Parathyroid adenoma (tissue), 2 donors: Measurements from ENCODE around the gene CXXC5.

Experiments
- H2AFZ ChIP-seq: fragments of 300-600 bp; sonication (generic); one replicate; pipeline ENCODE4 v1.7.0; 2017; ENCODE audit warnings: antibody characterized with exemption, mild to moderate bottlenecking
- H3K27ac ChIP-seq: fragments of 300-600 bp; sonication (generic); one replicate; pipeline ENCODE4 v1.7.0; 2017
- H3K27me3 ChIP-seq: fragments of 300-600 bp; sonication (generic); one replicate; pipeline ENCODE4 v1.7.0; 2017; ENCODE audit warnings: low read length; ENCODE audit not compliant: control insufficient read depth, insufficient read depth
- H3K36me3 ChIP-seq: fragments of 300-600 bp; sonication (generic); one replicate; pipeline ENCODE4 v1.7.0; 2017; ENCODE audit warnings: low read length; ENCODE audit not compliant: control insufficient read depth, insufficient read depth
- H3K4me1 ChIP-seq: fragments of 300-600 bp; sonication (generic); one replicate; pipeline ENCODE4 v1.7.0; 2017; ENCODE audit warnings: control low read depth
- H3K4me2 ChIP-seq: fragments of 300-600 bp; sonication (generic); one replicate; pipeline ENCODE4 v1.7.0; 2017; ENCODE audit warnings: low read length
- H3K4me3 ChIP-seq: fragments of 300-600 bp; sonication (generic); one replicate; pipeline ENCODE4 v1.7.0; 2017; ENCODE audit warnings: low read depth, low read length
- H3K79me2 ChIP-seq: fragments of 300-600 bp; sonication (generic); one replicate; pipeline ENCODE4 v1.7.0; 2017; ENCODE audit warnings: control low read depth
- H3K9ac ChIP-seq: fragments of 300-600 bp; sonication (generic); one replicate; pipeline ENCODE4 v1.7.0; 2017; ENCODE audit warnings: mild to moderate bottlenecking
- H3K9me3 ChIP-seq: fragments of 300-600 bp; sonication (generic); one replicate; pipeline ENCODE4 v1.7.0; 2017; ENCODE audit warnings: low read length; ENCODE audit not compliant: control insufficient read depth
- CTCF ChIP-seq: fragments of 300-600 bp; sonication (generic); IDR thresholded peaks from one replicate; pipeline ENCODE4 v1.7.0; 2017; ENCODE audit warnings: antibody characterized with exemption, mild to moderate bottlenecking
- donor health status: primary hyperparathyroidism.

CXXC5 gene

GRCh38 chr5:139651043-139651834 is 3.1 kb downstream of the CXXC5 start:
- Histone ChIP-seq H3K4me1 (peaks cover 57% of the 10 kb centered on the region), H3K27me3 (no peaks in the 10 kb centered on the region), H3K36me3 (no peaks in the 10 kb centered on the region), H3K9ac (no peak overlapping the region), H3K4me2 (peak overlapping the region; percentile 93), H3K4me3 (peak overlapping the region; percentile 80), H2AFZ (no peak overlapping the region), H3K79me2 (peaks cover 40% of the 10 kb centered on the region), H3K27ac (peak overlapping the region; percentile 92), H3K9me3 (no peaks in the 10 kb centered on the region)
- no peak for TF ChIP-seq CTCF

GRCh38 chr5:139651853-139652787 is 4.0 kb downstream of the CXXC5 start:
- no peak overlapping the region for H3K9ac ChIP-seq
- no peaks in the 10 kb centered on the region for H3K36me3 ChIP-seq
- peak overlapping the region; percentile 33 for H3K4me3 ChIP-seq
- peak overlapping the region; percentile 52 for H2AFZ ChIP-seq
- no peaks in the 10 kb centered on the region for H3K27me3 ChIP-seq
- peak overlapping the region; percentile 5 for H3K4me2 ChIP-seq
- peaks cover 64% of the 10 kb centered on the region for H3K4me1 ChIP-seq
- no peak for TF ChIP-seq CTCF
- H3K27ac ChIP-seq = peak overlapping the region; percentile 92
- no peaks in the 10 kb centered on the region for H3K9me3 ChIP-seq
- H3K79me2 ChIP-seq = peaks cover 48% of the 10 kb centered on the region

DNA sequence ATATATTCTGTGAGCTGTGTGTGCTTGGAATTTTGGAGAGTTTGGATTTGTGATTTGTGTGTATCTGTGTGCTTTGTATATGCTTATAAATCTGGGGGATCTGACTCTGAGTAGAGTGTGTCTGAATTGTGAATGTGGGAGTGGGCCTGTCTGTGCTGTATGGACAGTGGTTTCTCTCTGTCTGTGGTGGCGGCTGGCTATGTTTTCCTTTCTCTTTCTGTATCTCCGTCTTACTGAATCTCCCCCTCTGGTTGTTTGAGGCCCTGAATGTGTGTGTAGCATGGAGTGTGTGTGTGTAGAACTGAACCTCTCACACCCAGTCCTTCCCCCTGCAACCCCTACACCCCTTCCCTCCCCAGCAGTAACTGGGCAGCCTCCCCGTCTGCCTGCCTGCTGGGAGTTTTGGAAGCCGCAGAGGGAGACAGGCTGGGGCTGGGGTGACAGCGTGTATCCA is 4.7 kb downstream of the CXXC5 start:
- peaks cover 63% of the 10 kb centered on the region for H3K4me1 ChIP-seq
- H3K9me3 ChIP-seq = no peaks in the 10 kb centered on the region
- H3K4me3 ChIP-seq = no peak overlapping the region
- peak overlapping the region; percentile 5 for H3K4me2 ChIP-seq
- peaks cover 53% of the 10 kb centered on the region for H3K79me2 ChIP-seq
- H3K27ac ChIP-seq = peak overlapping the region; percentile 92
- H3K27me3 ChIP-seq = no peaks in the 10 kb centered on the region
- no peak for TF ChIP-seq CTCF
- no peak overlapping the region for H3K9ac ChIP-seq
- no peaks in the 10 kb centered on the region for H3K36me3 ChIP-seq
- H2AFZ ChIP-seq = peak overlapping the region; percentile 24

DNA sequence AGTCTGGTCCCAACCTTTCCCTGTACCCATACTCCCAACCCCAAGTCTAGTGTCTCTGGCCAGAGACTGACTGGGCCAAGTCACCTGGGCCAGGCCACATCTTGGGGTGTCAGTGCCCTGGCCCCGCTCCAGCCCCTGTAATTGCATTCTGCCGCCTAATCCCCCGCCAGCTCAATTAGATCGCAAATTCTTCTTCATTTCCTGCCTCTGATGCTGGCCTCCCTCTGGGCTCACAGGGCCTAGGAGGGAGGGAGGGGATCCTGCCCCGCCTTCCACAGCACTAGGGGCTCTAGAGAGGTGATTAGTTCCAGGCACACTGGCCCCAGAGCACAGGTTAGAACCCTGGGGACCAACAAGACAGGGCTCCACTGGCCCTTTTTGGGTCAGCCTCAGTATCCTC is 5.5 kb downstream of the CXXC5 start:
- H3K27me3 ChIP-seq = no peaks in the 10 kb centered on the region
- H3K79me2 ChIP-seq = peaks cover 61% of the 10 kb centered on the region
- H3K9me3 ChIP-seq = no peaks in the 10 kb centered on the region
- no peak for TF ChIP-seq CTCF
- H3K27ac ChIP-seq = peak overlapping the region; percentile 92
- peaks cover 71% of the 10 kb centered on the region for H3K4me1 ChIP-seq
- H3K4me3 ChIP-seq = no peak overlapping the region
- no peaks in the 10 kb centered on the region for H3K36me3 ChIP-seq
- no peak overlapping the region for H2AFZ ChIP-seq
- peak overlapping the region; percentile 6 for H3K4me2 ChIP-seq
- peak overlapping the region; percentile 25 for H3K9ac ChIP-seq
